HG03460 (cell line): ENCODE data around the gene TATDN2.

Experiments
- ATAC-seq: cut with Tn5 transposase; IDR thresholded peaks from one replicate; pipeline ENCODE4 v1.9.1; 2021; ENCODE audit not compliant: unreplicated experiment

TATDN2 gene

DNA sequence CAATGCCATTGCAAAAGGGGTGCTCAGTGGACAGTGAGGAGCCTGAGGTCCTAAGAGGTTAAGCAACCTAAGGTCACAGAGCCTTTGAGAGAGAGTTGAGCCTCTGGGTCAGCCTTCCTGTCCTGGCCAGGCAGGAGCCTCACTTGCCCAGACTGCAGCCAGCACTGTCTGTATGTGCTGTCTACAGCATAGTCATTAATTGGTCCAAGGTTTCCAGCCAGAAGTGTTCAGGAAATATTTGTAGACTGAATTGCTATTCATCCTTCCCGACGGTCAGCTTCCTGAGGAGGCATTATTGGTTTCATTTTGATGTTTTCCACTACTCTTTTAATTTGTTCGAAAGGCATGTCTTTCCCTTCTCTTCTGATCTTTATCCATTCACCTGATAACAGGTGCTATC lies 64.6 kb downstream of the TATDN2 start:
- no peak for ATAC-seq

DNA sequence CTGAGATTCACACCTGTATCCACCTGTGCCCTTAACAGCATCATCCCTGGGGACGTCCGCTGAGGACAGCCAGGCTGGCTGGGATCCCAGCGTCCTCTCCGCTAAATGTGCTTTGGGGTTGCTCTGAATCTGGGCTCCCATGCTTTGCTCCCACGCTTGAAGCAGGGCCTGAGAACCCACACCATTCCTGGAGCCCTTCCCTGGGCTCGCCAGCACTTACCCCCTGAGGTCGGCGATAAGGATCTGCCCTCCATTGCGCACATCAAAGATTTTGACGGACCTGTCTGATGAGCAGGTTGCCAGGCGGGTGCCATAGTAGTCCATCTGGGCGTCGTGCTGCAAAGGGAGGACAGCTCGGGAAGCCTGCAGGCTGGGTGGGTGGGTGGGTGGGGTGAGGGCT lies 66.8 kb downstream of the TATDN2 start:
- no peak for ATAC-seq

DNA sequence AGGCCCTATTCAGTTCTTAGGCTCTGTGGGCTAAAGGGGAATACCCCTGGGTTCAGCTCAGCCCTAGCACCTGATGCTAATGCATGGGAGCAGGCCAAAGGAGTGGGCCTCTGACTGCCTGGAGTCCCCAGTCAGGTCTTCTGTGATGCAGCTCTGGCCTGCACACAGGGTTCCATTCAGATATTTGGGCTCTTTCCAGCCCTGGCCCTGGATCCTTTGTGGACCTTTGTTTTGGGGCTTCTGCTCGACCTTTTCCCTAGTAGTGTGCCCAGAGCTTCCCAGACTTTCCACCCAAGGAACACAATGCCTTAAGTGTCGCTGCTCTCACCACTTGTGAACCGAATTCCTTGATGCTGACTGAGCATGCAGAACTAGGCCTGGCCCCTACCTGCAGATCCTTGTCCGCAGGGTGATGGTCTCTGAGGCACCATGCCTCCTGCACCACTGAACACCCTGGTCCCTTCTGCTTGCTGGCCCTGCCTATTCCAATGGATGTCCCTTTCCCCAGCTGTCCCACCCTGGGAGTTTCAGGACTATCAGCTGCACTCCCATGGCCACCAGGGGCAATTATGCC lies 67.6 kb downstream of the TATDN2 start:
- no peak for ATAC-seq

DNA sequence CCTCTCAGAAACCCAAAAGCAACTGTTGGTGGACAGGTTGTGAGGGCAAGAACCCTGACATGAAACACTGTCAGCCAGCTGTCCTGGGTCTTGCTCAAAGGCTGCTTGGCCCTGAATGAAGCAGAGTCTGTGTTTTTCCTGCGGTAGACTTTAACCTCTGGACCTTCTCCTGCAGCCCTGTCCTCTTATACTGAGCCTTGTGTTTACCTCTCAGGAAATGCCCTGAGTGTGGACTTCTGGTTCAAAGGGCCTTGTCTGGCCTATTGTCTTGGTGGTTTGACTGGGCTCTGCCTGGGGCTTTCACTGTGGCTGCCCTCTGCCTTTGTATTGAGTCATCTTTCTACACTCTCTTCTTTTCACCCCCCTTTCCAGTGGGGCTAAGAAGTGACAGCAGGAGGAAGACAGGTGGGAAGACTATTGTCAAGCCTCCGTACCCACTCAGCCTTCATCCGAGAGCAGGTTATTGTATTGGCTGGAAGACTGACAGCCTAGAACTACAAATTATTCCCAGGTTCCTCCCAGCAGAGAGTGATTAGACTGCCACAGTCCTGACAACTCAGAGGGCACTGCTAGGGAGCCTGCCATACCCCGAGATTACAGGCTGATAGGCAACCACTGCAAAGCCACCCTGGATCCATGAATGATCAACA lies 69.2 kb downstream of the TATDN2 start:
- ATAC-seq: no peak

DNA sequence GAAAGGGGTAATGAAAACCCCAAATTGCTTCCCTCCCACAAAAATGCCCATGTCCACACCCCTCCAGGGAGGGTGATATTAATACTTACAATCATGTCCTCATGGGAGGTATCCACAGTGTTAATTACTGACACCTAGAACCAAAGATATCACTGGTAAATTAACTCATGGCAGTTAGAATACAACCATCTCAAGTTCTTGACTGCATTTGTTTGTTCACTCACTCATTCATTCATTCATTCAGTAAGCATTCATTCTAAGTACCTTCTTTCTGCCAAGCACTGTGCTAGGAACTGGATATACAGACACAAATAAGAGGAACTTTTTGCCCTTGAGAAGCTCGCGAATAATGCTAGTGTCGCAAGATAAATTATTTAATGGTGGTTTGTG lies 69.7 kb downstream of the TATDN2 start:
- ATAC-seq: no peak

DNA sequence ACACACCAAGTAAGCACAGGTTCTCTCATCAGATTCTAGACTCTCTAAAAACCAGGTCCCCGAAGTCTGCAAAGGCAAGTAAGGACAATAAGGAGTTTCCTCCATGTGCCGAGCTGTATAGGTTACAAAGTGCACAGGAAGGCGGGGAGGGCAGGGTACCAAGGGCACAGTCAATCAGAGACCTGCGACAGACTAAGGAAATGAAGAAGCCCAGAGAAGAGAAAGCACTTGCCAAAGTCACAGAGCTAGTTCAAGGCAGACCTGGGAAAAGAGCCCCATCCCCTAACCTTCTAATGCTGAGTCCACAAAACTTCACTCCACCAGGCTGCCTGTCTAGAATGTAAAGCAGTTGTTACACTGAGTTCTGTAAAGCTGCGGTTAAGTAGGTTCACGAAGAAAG lies 71.0 kb downstream of the TATDN2 start:
- ATAC-seq: no peak

DNA sequence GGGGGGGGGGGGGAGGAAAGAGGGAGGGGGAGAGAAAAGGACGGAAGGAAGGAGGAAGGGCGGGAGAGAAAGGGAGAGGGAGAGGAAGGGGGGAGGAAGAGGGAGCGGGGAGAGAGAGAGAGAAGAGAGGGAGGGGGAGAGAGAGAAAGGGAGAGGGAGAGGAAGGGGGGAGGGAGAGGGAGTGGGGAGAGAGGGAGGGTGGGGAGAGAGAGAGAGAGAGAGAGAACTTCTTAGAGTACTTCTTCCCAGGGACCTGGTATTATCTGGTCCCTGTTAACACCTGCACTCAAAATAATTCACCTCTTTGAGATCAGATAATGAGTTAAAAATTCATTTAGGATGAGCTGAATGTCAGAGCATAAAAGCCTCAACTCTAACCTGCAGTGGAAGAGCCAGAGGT lies 71.5 kb downstream of the TATDN2 start:
- ATAC-seq: no peak

DNA sequence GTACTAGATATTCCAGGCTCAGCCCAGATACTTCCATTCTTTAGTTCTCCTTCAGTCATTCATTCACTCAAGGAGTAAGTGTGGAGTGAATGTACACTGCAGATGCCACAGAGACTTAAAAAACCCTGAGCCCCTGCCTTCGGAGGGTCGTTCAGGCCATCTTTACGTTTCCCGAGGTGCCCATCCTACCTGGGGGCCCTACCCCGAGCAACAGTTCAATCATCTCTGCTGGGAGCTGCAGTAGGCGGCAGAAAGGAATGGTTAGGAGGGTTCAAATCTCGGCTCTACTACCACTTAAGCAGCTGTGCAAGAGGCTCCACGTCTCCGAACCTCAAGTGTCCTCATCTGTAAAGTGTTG lies 72.0 kb downstream of the TATDN2 start:
- ATAC-seq: no peak

DNA sequence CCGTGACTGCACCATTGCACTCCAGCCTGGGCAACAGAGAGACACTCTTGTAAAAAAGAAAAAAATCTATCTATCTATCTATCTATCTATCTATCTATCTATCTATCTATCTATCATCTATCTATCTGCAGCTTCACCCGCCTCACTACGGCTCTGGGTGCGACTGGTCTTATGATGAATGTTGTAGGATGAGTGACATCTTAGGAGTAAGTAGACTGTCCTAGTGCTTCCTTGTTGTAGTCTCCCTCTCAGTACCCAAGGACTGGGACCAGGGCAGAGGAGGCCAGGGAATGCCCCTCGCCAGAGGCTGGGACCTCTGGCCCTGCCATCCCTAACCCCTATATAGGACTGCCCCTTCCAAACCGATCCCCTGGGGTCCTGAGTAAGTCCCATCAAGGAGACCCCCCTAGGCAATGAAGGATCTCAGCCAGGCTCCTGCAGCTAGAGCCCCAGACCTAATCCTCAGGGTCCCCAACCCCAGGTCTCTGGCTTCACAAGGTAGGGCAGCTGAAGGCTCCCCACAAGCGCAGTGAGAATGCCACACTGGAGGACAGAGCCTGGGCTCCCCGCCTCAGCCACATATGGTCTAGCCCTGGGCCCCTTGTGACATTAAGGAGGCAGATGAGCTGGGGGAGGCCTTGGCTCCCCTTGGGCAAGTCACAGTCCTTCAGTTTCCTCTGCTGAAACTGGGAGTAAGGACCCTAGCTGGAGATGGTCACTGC lies 73.5 kb downstream of the TATDN2 start:
- ATAC-seq: no peak

DNA sequence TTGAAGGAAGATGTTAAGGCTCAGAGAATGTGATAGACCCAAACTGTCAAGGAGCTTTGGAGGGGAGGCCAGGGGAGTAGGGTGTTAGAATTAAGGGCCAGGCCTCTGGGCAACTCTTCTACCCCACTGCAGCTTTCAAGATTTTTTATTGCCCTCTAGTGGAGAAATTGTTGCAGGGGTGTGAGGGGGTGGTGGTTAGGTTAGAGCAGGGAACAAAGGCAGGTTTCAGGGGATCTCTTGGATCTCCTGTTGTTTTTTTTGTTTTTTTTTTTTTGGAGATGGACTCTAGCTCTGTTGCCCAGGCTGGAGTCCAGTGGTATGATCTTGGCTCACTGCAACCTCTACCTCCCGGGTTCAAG lies 74.1 kb downstream of the TATDN2 start:
- ATAC-seq: no peak

DNA sequence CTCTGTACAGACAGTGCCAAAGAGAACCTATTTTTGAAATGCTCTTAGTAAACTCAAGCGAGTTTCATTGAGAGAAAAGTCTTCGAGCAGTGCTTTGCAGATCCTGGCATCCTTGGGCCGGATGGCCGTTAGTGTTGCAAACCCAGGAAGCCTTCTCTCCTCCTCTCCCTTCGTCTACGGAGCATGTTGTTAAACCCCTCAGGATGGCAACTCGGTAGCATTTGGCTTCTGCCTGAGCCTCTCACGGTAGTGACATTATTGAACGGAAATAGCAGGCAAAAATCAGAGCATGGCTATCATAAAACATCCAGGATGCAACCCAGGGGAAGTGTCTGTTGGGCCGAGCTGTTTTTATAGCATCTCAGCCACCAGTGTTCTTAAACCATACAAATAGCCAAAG lies 79.3 kb downstream of the TATDN2 start:
- no peak for ATAC-seq

DNA sequence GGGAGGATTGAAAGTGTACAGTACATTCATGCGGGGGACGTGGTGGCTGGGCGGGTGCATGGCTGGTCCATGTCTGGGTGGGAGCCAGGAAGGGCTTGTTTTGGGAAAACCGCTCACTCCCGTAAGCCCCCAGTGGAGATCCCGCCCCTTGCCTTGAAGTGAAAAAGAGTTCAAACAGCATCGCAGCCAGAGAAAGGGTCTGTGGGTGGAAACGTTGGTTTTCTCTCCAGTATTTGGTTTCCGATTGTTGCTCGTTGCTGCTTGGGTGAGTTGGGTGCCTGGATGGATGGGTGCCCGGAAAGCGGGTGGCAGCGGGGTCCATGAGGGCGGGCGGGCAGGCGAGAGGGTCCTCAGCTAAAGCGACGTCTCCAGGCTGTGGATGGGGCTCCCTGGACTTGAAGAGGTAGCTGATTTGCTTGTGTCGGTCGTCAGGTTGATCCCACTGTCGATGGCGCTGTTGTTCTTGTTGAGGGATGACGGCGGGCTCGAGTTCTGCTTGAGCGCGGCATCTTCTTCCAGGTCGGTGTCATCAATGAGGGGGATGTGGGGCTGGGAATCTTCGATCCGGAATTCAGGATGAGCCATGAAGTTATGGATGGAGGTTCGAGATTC lies 80.3 kb downstream of the TATDN2 start:
- ATAC-seq: no peak

DNA sequence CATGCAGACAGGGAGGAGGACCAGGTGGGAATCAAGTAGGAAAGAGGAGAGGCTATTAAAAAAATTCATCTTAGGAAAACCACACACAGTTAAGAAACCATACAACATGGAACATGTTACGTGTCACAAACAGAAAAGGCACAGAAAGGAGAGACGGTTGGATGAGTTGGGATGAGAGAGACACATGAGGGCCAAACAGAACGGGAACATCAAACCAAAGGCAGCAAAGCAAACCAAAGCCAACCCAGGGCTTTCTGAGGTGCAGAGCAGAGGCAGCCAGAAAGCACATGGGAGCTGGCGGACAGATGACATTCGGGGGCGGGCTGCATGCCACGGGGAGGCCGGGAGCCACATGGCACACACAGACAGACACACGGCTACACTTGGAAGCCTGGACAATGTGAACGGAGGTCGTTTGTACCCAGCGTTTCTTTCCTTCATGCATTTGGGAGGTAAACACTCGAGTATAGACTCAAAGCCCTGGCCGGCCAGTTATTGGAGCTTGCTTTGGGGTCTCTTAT lies 81.3 kb downstream of the TATDN2 start:
- no peak for ATAC-seq

DNA sequence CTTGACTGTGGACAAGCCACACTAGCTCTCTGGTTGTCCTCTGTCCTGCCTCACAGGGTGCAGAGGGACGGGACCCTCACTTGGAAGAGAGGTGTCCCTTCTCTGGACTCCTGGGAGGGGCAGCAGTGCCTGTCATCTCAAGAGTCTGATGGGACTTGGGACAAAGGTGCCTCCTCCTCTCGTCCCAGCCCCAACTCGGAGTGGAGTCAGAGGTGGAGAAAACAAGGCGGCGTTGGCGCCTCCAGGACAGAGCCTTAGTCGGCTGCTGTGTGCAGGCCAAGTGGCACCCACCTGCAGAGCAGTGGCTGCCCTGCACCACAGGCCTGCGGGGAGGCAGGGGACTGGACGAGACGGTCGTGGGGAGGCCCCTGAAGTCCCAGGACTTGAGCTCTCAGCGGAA lies 82.1 kb downstream of the TATDN2 start:
- no peak for ATAC-seq
